Endothelial cell of umbilical vein (primary cell): ENCODE data around the gene ASB13. TPM values are rescaled to one million over a fixed set of nuclear protein-coding genes. Genes with fewer than 3 reads are reported as not detected.

Experiments used
- BruUV-seq: library from RNA; stranded (reverse); fragments of 400-500 nt; replicated peaks from 2 replicates; lab custom pipeline; 2021; lab: Mats Ljungman, UMichigan
- CTCF ChIA-PET: fragments of 300-600, 350-600 bp; sonication (Branson Sonifier 250); formaldehyde crosslinking; loops from one replicate; lab custom pipeline; 2021; ENCODE audit warnings: antibody characterized with exemption, inconsistent platforms; lab: Charles Lee
- POLR2A ChIA-PET: fragments of 300-600, 350-600 bp; sonication (Branson Sonifier 250); formaldehyde crosslinking; loops from one replicate; lab custom pipeline; 2021; ENCODE audit warnings: antibody characterized with exemption, inconsistent platforms; lab: Charles Lee
- DNase-seq: peaks from one replicate; pipeline ENCODE4 v3.0.0-alpha.2; 2011; ENCODE audit warnings: low read depth, low spot score
- FAIRE-seq: peaks from 2 replicates; lab custom pipeline; 2011; peaks lifted over from hg19 to GRCh38; lab: Jason Lieb, UNC
- H2AFZ ChIP-seq: 2 replicates; pipeline ENCODE4 v1.6.0; 2012; ENCODE audit warnings: low read depth, low read length, control low read depth, inconsistent platforms
- H3K27ac ChIP-seq: 2 replicates; pipeline ENCODE4 v1.5.1; 2011; ENCODE audit warnings: low read depth, mild to moderate bottlenecking, control low read depth, low read length, moderate library complexity; ENCODE audit not compliant: insufficient read depth
- H3K27me3 ChIP-seq, 2 experiments: 2 replicates each; pipeline versions ENCODE4 v1.6.0 to v1.6.1; 2011; ENCODE audit warnings: low read length in 2 of 2, mixed read lengths in 1 of 2; ENCODE audit not compliant: control insufficient read depth in 2 of 2, insufficient read depth in 2 of 2
- H3K36me3 ChIP-seq, 2 experiments: 2 replicates in 1 of 2; 3 replicates in 1 of 2; pipeline ENCODE4 v1.5.1; 2011; ENCODE audit warnings: low read length in 2 of 2, mild to moderate bottlenecking in 1 of 2, moderate library complexity in 1 of 2; ENCODE audit not compliant: control insufficient read depth in 2 of 2, insufficient read depth in 2 of 2; ENCODE audit errors: extremely low read depth in 1 of 2
- H3K4me1 ChIP-seq: 3 replicates; pipeline ENCODE4 v1.5.1; 2011; ENCODE audit warnings: mild to moderate bottlenecking, low read length; ENCODE audit not compliant: control insufficient read depth, insufficient read depth; ENCODE audit errors: extremely low read depth
- H3K4me2 ChIP-seq: 2 replicates; pipeline ENCODE4 v1.6.1; 2011; ENCODE audit warnings: low read length, control low read depth, mixed read lengths; ENCODE audit not compliant: insufficient read depth
- H3K4me3 ChIP-seq, 3 experiments: fragments of 200-600 bp in 1 of 3; sonication (generic), shearing (Covaris generic) in 1 of 3; replicated peaks in 1 of 3; 2 replicates each; pipeline ENCODE4 v1.5.1; 2011 to 2016; ENCODE audit warnings: control low read depth in 3 of 3, low read length in 3 of 3, mild to moderate bottlenecking in 2 of 3, inconsistent platforms in 1 of 3, low read depth in 1 of 3, moderate library complexity in 1 of 3; ENCODE audit not compliant: insufficient read depth in 1 of 3
- H3K79me2 ChIP-seq: 2 replicates; pipeline ENCODE4 v1.6.0; 2012; ENCODE audit warnings: low read length, inconsistent platforms; ENCODE audit not compliant: control insufficient read depth, insufficient read depth
- H3K9ac ChIP-seq: replicated peaks from 2 replicates; pipeline ENCODE3; 2011; ENCODE audit warnings: low read length, control low read depth; ENCODE audit not compliant: insufficient read depth; ENCODE audit errors: extremely low read depth
- H3K9me1 ChIP-seq: replicated peaks from 3 replicates; pipeline ENCODE4 v1.6.0; 2011; ENCODE audit warnings: mild to moderate bottlenecking, low read length; ENCODE audit not compliant: control insufficient read depth, insufficient read depth; ENCODE audit errors: extremely low read depth
- H3K9me3 ChIP-seq: replicated peaks from 2 replicates; pipeline ENCODE4 v1.5.1; 2012; ENCODE audit warnings: low read length, inconsistent platforms; ENCODE audit not compliant: control insufficient read depth, insufficient read depth
- H4K20me1 ChIP-seq: replicated peaks from 2 replicates; pipeline ENCODE3; 2011; ENCODE audit warnings: mild to moderate bottlenecking, low read length; ENCODE audit not compliant: control insufficient read depth, insufficient read depth; ENCODE audit errors: extremely low read depth
- CTCF ChIP-seq, 2 donors: IDR thresholded peaks; 1 replicate in 1 of 2; 2 replicates in 1 of 2; pipeline ENCODE4 v1.5.1; 2011; ENCODE audit warnings: low read length in 2 of 2, mild to moderate bottlenecking in 2 of 2, moderate library complexity in 2 of 2, control low read depth in 1 of 2, inconsistent platforms in 1 of 2, low read depth in 1 of 2; ENCODE audit not compliant: insufficient read depth in 1 of 2; ENCODE audit errors: extremely low read depth in 1 of 2
- EZH2 ChIP-seq: IDR thresholded peaks from 2 replicates; pipeline ENCODE4 v1.6.1; 2012; ENCODE audit warnings: borderline replicate concordance, low read depth, mild to moderate bottlenecking, moderate library complexity, low read length, inconsistent platforms; ENCODE audit not compliant: severe bottlenecking
- FOS ChIP-seq: IDR thresholded peaks from 2 replicates; pipeline ENCODE4 v1.6.1; 2011; ENCODE audit warnings: mild to moderate bottlenecking, low read length, moderate library complexity, borderline replicate concordance; ENCODE audit not compliant: insufficient read depth
- GATA2 ChIP-seq: IDR thresholded peaks from 2 replicates; pipeline ENCODE4 v1.7.0; 2011; ENCODE audit warnings: low read depth, mild to moderate bottlenecking, moderate library complexity, mixed read lengths, low read length; ENCODE audit not compliant: insufficient read length, insufficient read depth
- JUN ChIP-seq: IDR thresholded peaks from 2 replicates; pipeline ENCODE4 v1.6.1; 2011; ENCODE audit warnings: borderline replicate concordance, low read depth; ENCODE audit not compliant: insufficient read length, insufficient read depth
- MYC ChIP-seq: IDR thresholded peaks from one replicate; pipeline ENCODE4 v1.6.1; 2011; ENCODE audit warnings: mild to moderate bottlenecking, low read depth, low read length
- POLR2A ChIP-seq: IDR thresholded peaks from 2 replicates; pipeline ENCODE4 v1.6.1; 2012; ENCODE audit warnings: low read depth, mild to moderate bottlenecking, control low read depth, low read length
- POLR2AphosphoS5 ChIP-seq: IDR thresholded peaks from 2 replicates; pipeline ENCODE4 v1.6.1; 2012; ENCODE audit warnings: low read depth, mild to moderate bottlenecking, control low read depth, low read length, moderate library complexity; ENCODE audit not compliant: insufficient read depth
- dilution Hi-C: fragments of 300-500 bp; cut with MboI; formaldehyde crosslinking; loops from one replicate; pipeline ENCODE4 v1.15.0; 2019; ENCODE audit warnings: low sequenced_read_pairs; ENCODE audit not compliant: extremely low pct_ligation_motif_present
- intact Hi-C: fragments of 100-400 bp; cut with micrococcal nuclease; formaldehyde crosslinking; loops from one replicate; pipeline ENCODE4 v1.10.0; 2022
- polyA plus RNA-seq, 4 experiments: library from polyadenylated mRNA; depleted of rRNA in 3 of 4; stranded (reverse) in 3 of 4; unstranded in 1 of 4; fragments of >200 nt; gene quantifications; 2 replicates each; pipeline versions ENCODE4 v1.2.1 to v1.2.3, GENCODE V29; 2011 to 2012; ENCODE audit warnings: missing spikeins in 1 of 4
- total RNA-seq: library from RNA; stranded (reverse); gene quantifications from 2 replicates; pipeline ENCODE4 v1.2.3, GENCODE V29; 2021
- TF ChIP-seq, protein P1 (sequence below): IDR thresholded peaks from 2 replicates; pipeline ENCODE4 v1.6.1; 2011; ENCODE audit not compliant: insufficient read depth, insufficient read length

ASB13 gene
- total and polyA plus RNA-seq, 2 donors (not counting 3 experiments of a cell fraction or from before 2014, with no cell fraction given), result 6.3 to 7.3 TPM

DNA sequence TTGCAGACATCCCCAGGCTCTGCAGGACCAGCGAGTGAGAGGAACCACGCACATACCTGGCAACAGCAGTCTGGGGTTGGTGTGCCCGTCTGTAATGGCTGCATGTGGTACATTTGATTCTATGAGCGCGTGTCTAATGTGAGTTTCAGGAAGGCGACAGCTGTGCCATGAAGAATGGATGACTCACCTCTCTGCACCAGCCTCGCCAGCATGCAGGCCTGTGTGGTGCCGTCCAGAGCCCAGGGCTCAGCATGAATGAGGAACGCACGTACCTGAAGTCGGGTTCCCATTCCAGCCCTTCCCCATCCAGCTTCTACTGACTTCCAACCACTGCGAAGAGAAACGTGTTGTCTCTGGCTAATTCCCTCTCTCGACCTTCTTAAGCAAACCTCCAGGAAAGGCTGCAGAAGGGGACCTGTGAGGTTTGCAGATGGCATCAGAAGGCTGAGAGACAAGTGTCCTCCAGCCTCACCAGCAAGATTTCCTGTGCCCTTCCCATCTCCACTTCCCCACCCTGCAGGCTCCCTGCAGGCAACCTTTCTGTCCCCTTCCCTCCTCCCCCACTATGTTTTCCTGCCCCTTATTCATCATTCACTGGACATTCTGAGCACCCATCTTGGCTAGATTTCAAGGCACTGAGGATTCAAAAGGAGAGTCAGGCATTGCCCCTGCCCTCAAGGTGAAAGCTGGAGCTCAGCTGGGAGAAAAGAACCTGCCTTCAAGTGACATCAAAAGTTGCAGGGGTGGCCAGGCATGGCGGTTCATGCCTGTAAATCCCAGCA, 54.3 kb downstream of the ASB13 start:
- no peak overlapping the region for H3K4me2 ChIP-seq
- no peaks in the 10 kb centered on the region for H3K4me1 ChIP-seq
- H3K27me3 ChIP-seq, result peaks cover 10 to 12% of the 10 kb centered on the region in 2 experiments
- no peaks in the 10 kb centered on the region for H3K9me3 ChIP-seq
- no peaks in the 10 kb centered on the region for H3K79me2 ChIP-seq
- H4K20me1 ChIP-seq, result no peaks in the 10 kb centered on the region
- dilution Hi-C loops, result no loop called here
- no peak overlapping the region for H3K9ac ChIP-seq
- no peaks in the 10 kb centered on the region for H3K9me1 ChIP-seq
- TF ChIP-seq FOS (no peak), JUN (peak; percentile 31)
- FAIRE-seq (peak; percentile 55), DNase-seq (no peak)
- no peak overlapping the region for H3K27ac ChIP-seq
- no peaks in the 10 kb centered on the region for H3K36me3 ChIP-seq
- no peak overlapping the region for H3K4me3 ChIP-seq
- POLR2A ChIA-PET, result no interaction called here
- intact Hi-C loops, result no loop called here
- BruUV-seq, result no TSS peak
- CTCF ChIA-PET, result interaction anchor here (1.1 to 1.7 kb wide), 2 partner anchors 11 to 170 kb away, joined by 4 to 9 read pairs; no protein-coding TSS in a partner anchor
- no peak overlapping the region for H2AFZ ChIP-seq

- H3K4me2 ChIP-seq, result no peak overlapping the region
- POLR2A ChIA-PET, result no interaction called here
- H3K9ac ChIP-seq, result no peak overlapping the region
- H3K4me1 ChIP-seq, result no peaks in the 10 kb centered on the region
- H3K36me3 ChIP-seq, result no peaks in the 10 kb centered on the region
- no peak overlapping the region for H3K4me3 ChIP-seq
- CTCF ChIA-PET, result interaction anchor here (1.8 kb wide), 1 partner anchor 168 kb away, joined by 6 read pairs; no protein-coding TSS in a partner anchor
- no peak for TF ChIP-seq JUN
- no peak for TF ChIP-seq POLR2AphosphoS5
- no peak for TF ChIP-seq GATA2
- TF ChIP-seq CTCF (IDR thresholded peaks at IDR 0.05; ENCODE audit: extremely low read depth in 1 of 2, insufficient read depth in 1 of 2, low read depth in 1 of 2, low read length in 2 of 2), result no peak
- TF ChIP-seq MYC, result no peak
- no peak for TF ChIP-seq FOS
- TF ChIP-seq EZH2, result no peak
- TF ChIP-seq, protein P1, sequence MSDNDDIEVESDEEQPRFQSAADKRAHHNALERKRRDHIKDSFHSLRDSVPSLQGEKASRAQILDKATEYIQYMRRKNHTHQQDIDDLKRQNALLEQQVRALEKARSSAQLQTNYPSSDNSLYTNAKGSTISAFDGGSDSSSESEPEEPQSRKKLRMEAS, result no peak
- TF ChIP-seq POLR2A, result no peak
- no peaks in the 10 kb centered on the region for H3K79me2 ChIP-seq
- H3K9me1 ChIP-seq, result no peaks in the 10 kb centered on the region
- H3K9me3 ChIP-seq, result no peaks in the 10 kb centered on the region
- no TSS peak for BruUV-seq
- intact Hi-C loops (no loop called here), dilution Hi-C loops (no loop called here)
- H2AFZ ChIP-seq, result no peak overlapping the region
- no peak overlapping the region for H3K27ac ChIP-seq
- H3K27me3 ChIP-seq, result peaks cover 10 to 12% of the 10 kb centered on the region in 2 experiments
- FAIRE-seq, result no peak
- DNase-seq, result no peak
- no peaks in the 10 kb centered on the region for H4K20me1 ChIP-seq
Observed at GRCh38 chr10:5609952-5610616, 56.3 kb downstream of the ASB13 start.
